ENCODE data around the gene CUEDC2.

DNA sequence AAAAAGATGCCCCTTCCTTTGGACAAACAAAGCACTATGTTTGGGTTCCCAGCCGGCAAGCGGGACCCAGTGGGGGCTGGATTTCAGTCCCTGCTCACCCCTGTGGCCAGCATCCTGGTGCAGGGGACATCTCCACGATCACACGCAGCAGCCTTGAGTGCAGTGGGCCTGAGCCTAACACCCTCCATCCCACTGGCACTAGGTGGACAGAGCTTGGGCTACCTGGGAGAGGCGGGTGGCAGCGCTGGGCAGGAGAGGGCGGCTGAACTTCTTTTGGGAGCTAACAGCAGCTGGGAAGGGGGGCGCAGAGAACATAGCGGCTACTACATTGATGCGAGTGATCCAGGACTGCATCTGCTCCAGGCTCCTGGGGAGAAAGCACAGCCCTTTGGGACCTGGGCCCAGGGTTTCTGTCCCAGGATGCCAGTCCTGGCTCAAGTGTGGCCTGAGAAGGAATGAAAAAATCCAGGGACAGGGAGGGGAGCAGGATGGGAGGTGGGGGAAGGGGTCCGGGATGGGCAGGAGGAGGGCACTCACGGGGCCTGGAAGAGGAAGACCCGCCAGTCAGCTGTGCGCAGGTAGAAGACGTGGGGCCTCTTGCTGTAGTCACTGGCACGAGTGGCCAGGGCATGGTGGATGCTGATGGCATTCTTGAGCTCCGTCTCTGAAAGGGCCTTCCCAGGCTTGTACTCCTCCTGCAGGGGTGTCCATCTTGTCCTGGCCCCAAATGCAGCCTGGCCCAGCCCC, 27.8 kb downstream of the CUEDC2 start:
- TF ChIP-seq CTCF (IDR thresholded peaks at IDR 0.05) = no peak
- no peak for TF ChIP-seq POLR2A (IDR thresholded peaks at IDR 0.05)
